ENCODE results near the gene SH2D3C. TPM values are rescaled to one million over a fixed set of nuclear protein-coding genes. Genes with fewer than 3 reads are reported as not detected.
"Not testable (repeated sequence)": the region's sequence is repeated elsewhere in the genome, so short reads cannot be mapped to it uniquely, and the experiment has no call there.

Gene SH2D3C
- total RNA-seq, 2 donors from 2014 or later: 39.3 to 39.5 TPM

DNA sequence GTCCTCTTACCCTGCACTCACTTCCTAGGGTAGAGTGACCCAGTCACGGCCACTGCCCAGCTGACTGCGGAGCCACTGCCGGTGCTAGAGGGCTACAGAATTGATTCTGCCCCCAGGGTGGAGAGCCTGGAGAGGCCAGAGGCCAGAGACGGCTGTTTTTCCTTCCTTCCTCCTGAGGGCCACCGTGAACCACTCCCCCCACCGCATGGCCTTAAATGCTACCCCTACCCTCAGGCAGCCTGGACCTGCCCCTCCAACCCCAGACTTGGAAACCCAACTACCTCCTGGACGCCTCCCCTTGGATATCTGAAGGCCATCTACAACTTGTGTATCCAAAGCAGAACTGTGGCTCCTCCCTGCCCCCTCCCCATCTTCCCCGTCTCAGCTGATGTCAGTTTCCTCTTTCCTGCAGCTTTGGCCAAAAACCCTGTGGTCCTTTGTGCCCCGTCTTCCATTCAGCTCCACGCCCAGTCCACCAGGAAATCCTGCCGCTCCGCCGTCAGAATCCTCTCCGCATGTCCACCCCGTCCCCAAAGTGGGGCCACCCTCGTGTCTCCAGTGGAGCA lies 16.3 kb downstream of the SH2D3C start:
- DNase-seq (ENCODE audit: low spot score in 2 of 2) (no peak), ATAC-seq (no peak)
- Mint-ChIP-seq H3K27ac (peak overlapping the region; percentile 78 to 88), H3K36me3 (peaks cover 0 to 22% of the 10 kb centered on the region in 2 donors), H3K9me3 (no peaks in the 10 kb centered on the region)

DNA sequence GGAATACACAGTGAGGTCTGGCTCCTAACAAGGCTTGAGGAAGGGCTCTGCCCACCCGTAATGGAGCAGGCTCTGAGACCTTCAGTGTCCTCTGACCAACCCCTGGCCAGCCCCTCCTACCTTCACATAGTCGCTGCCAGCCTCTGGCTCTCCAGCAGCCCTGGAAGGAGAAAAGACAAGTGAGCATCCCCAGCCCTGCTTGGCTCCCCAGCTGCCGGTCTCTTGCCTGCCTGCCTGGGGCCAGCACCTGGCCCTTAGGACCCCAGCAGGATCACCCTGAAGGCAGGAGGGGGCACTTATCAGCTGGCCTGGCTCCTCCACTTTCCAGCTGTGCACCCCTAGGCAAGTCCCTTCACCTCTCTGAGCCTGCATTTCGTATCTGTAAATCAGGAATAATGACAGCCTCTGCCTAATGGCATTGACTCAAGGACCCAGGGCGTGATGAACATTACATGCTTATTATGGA lies 16.9 kb downstream of the SH2D3C start:
- Mint-ChIP-seq H3K27ac (peak overlapping the region in 1 of 2 donors; percentile 78), H3K36me3 (peaks cover 0 to 15% of the 10 kb centered on the region in 2 donors), H3K9me3 (no peaks in the 10 kb centered on the region)
- ATAC-seq (no peak), DNase-seq (ENCODE audit: low spot score in 2 of 2) (no peak)

DNA sequence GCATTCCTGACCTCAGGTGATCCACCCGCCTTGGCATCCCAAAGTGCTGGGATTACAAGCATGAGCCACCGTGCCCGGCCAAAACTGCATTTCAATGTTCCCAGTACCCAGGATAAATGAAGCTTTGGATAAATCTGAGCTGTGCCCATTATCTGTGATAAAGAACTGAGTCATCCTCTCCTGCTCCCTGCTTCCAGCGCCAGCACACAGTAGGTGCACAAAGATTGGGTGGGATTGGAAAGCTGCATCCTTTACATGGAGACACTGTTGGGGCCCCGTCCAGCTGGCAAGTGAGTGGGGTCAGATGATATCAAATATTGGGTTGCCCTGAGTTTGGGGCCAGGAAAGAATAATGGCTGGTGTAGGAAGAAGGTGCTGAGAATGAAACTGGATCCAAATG lies 17.4 kb downstream of the SH2D3C start:
- Mint-ChIP-seq H3K36me3 (peaks cover 0 to 10% of the 10 kb centered on the region in 2 donors), H3K9me3 (no peaks in the 10 kb centered on the region), H3K27ac (peak overlapping the region; percentile 74 to 78)
- DNase-seq (ENCODE audit: low spot score in 2 of 2): no peak
- ATAC-seq: no peak

DNA sequence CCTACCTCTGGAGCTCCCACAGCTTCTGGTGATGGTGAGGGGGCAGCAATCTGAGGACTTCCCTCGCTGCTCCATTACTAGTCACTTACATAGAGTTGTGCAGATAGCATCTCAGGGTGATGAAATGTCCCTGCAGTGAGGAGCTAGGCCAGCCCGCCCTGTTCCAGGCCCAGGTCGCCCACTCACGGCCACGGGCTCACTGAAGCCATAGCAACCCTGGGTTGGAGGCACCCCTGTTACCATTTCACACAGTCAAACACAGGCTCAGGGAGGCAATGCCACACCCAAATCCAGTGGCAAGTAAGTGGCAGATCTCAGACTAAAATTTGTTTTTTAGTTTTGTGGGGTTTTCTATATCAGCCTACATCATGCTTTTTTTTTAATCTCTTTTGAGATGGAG lies 19.6 kb downstream of the SH2D3C start:
- ATAC-seq: no peak
- DNase-seq (ENCODE audit: low spot score in 2 of 2): no peak
- no peaks in the 10 kb centered on the region for H3K9me3 Mint-ChIP-seq
- H3K36me3 Mint-ChIP-seq: no peaks in the 10 kb centered on the region
- H3K27ac Mint-ChIP-seq: peak overlapping the region in 1 of 2 donors; percentile 62

DNA sequence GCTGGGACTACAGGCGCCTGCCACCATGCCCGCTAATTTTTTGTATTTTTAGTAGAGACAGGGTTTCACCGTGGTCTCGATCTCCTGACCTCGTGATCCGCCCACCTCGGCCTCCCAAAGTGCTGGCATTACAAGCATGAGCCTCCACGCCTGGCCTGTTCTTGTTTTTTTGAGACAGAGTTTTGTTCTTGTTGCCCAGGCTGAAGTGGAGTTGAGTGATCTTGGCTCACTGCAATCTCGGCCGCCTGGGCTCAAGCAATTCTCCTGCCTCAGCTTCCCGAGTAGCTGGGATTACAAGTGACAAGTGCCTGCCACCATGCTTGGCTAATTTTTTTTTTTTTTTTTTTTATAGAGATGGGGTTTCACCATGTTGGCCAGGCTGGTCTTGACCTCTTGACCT lies 21.7 kb downstream of the SH2D3C start:
- not testable (repeated sequence) for H3K27ac Mint-ChIP-seq; DNase-seq (ENCODE audit: low spot score in 2 of 2); ATAC-seq; H3K9me3 Mint-ChIP-seq; H3K36me3 Mint-ChIP-seq

DNA sequence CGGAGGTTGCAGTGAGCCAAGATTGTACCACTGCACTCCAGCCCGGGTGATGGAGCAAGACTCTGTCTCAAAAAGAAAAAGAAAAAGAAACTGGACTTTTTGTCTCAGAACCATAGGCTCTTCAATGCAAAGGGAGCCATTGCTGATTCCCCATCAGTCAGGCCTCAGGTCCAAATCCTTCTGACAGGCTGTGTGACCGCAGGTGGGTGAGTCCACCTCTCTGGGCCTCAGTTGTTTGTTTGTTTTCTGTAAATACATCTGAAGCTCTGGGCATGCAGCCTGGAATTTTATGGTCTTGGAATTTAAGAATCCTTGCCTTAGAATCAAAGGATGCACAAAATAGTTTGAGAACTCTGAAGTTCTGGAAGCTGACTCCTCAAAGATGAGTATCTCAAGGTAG lies 22.2 kb downstream of the SH2D3C start:
- ATAC-seq (no peak), DNase-seq (ENCODE audit: low spot score in 2 of 2) (no peak)
- Mint-ChIP-seq H3K36me3 (no peaks in the 10 kb centered on the region), H3K27ac (no peak overlapping the region), H3K9me3 (no peaks in the 10 kb centered on the region)

DNA sequence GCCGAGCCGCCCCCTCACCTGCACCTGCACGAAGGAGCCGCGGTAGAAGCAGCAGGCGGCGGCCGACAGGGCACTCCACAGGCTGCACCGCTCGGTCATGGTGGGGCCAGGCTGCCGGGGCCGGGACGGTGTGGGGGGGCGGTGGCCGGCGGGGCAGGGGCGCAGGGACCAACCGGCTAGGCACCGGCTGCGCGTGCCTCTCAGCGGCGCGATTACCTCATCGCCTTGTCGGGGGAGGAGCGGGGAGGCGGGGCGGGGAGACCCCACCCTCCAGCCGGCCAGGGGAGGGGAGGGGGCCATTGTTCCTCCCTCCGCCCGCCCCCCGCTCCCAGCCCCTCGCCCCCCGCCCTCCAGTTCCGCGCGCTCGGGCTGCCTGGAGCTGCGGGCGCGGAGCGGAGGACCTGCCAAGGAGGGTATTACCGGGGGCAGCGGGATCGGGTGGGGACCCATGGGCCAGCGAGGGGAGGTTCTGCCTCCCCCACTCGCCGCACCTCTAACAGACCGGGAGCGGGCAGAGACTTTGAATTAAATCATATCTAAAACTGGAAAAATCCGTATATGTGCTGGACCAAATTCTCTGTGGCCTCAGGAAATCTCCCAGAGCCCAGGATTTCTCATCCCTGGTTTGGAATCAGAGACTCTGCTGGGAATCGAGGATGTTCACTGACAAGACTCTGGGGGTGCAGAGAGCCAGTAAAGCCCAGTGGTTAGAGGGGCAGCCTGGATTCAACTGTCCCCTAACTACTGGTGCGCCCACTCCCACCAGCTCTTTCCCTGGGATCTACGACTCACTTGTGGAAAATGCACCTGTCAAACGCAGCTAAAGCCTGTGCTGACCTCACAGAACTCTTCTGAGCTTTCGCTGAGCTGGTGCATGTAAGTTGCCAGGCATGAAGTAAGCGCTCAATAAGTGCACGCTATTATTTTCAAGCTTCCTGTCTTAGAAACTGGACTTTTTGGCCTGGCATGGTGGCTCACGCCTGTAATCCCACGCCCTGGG lies 23.1 kb downstream of the SH2D3C start:
- Mint-ChIP-seq H3K9me3 (no peaks in the 10 kb centered on the region), H3K27ac (no peak overlapping the region), H3K36me3 (peaks cover 0 to 4% of the 10 kb centered on the region in 2 donors)
- DNase-seq (ENCODE audit: low spot score in 2 of 2) (no peak), ATAC-seq (no peak)

DNA sequence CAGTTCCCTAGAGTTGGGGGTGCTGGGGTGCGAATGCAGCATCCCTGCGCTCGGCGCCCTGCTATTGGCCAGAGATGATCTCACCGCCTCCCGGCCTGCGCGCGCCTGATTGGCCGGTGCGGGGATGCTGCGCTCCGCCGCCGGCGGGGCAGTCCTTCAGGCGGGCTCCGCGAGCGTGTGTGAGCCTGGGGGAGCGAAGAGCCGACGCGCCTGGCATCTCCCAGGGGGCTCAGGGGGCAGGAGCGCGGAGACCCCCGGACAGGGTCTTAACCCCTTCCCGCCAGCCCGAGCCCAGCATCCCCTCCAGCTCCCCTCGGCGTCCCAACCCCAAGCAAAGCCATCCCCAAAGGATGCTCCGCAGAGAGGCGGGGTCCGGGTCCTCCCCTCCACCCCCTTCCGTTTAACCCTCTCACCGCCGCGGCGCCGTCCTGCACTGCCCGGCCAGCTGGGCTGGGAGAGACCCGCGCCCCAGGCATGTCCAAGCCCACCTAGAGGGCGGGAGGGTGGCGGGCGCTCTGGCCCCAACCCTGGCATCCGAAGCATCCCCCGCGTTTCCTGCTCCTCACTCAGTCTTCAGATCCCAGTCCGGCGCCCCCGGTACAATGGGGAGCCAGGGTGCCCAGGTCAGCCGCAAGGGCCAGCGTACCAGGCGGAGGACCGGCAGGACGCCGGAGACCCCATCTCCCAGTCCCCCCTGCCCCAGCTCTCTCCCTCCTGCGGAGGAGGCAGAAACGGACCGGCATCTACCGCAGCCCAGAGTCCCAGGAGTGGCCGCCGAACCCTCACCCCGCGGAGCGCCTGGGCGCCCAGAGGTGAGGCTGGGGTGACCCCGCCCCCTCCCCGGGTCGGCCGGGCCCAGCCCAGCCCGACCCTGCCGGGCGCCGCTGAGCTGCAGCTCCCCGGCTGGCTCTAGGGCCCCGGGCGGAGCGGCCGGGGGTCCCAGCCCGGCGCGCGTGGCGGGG lies 24.1 kb downstream of the SH2D3C start:
- no peak for DNase-seq (ENCODE audit: low spot score in 2 of 2)
- no peak for ATAC-seq
- no peaks in the 10 kb centered on the region for H3K9me3 Mint-ChIP-seq
- H3K36me3 Mint-ChIP-seq: peaks cover 0 to 6% of the 10 kb centered on the region in 2 donors
- no peak overlapping the region for H3K27ac Mint-ChIP-seq

DNA sequence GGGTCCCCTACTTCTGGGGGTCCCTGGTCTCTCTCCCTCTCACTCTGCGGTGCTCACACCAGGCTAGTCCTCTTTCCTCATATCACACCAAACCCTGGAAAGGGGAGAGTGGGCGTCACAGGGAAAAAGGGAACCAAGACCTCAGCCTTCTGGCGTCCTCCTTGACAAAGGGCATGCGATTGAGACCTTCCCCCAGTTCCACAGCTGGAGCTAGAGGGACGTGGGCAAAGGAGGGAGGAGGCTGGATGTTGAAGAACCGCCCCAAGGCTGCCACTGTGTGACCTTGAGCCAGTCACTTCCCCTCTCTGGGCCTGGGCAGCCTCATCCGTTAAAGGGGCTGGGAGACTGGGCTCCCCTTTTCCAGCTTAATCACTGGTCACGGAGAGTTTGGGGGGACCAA lies 24.8 kb downstream of the SH2D3C start:
- Mint-ChIP-seq H3K9me3 (no peaks in the 10 kb centered on the region), H3K36me3 (peaks cover 0 to 6% of the 10 kb centered on the region in 2 donors), H3K27ac (no peak overlapping the region)
- ATAC-seq: no peak
- no peak for DNase-seq (ENCODE audit: low spot score in 2 of 2)

DNA sequence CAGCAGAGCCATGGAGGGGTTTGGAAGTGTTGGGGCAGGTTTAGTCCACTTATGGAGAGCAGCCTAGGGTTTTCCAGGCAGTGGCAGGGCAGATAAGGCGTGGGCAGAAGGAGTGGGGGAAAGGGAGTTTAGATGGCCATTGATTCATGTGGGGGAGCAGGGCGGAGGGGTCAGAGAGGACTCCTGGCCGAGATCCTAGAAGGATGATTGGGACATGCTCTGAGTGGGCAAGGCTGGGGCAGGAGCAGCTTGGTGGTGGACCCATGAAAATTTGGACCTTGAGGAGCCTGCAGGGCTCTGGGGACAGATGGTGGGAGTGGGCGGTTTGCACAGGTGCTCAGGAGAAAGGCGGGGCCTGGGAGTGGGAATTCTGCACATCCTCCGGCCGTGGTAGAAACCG lies 25.3 kb downstream of the SH2D3C start:
- H3K27ac Mint-ChIP-seq: no peak overlapping the region

DNA sequence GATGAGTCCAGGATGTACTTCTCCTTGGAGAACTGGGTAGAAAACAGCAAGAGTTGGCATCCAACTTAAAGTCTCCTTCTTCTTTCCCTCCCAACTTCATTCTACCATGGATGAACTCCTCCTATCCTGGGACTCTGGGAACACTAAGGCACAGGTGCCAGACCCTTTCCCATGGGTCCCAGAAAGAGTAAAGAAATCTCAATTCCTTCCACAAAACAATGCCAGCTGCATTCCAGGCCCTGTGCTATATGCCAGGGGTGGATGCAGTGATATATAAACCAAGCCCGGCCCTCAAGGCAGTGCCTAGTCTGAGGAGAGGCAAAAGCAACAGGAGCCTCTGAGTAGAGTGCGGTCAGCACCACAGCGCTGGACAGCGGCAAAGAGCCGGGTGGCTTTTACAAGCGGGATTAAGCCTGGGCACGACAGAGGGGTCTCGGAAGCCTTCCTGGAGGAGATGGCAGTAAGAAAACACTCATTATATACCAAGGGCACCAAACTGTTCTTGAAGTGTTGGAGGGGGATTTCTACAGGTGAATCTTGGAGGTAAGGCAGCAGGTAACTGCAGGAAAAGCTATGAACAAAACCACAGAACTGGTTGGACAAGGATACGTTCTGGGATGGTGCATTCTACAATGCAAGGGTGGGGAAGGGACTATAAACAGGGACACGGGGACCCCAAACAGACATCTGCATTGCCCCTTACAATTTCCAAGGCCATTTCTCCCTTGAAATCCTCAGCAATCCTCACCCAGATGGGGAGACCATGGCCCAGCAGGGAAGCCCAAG lies 27.0 kb downstream of the SH2D3C start:
- DNase-seq (ENCODE audit: low spot score in 2 of 2): no peak
- no peak overlapping the region for H3K27ac Mint-ChIP-seq
- H3K9me3 Mint-ChIP-seq: no peaks in the 10 kb centered on the region
- no peak for ATAC-seq
- peaks cover 0 to 10% of the 10 kb centered on the region in 2 donors for H3K36me3 Mint-ChIP-seq

More for the DNA sequence above, 25.3 kb downstream of the SH2D3C start:
- H3K36me3 Mint-ChIP-seq: peaks cover 0 to 6% of the 10 kb centered on the region in 2 donors
- peak in 1 of 2 donors; percentile 25 for ATAC-seq
- no peaks in the 10 kb centered on the region for H3K9me3 Mint-ChIP-seq
- no peak for DNase-seq (ENCODE audit: low spot score in 2 of 2)

DNA sequence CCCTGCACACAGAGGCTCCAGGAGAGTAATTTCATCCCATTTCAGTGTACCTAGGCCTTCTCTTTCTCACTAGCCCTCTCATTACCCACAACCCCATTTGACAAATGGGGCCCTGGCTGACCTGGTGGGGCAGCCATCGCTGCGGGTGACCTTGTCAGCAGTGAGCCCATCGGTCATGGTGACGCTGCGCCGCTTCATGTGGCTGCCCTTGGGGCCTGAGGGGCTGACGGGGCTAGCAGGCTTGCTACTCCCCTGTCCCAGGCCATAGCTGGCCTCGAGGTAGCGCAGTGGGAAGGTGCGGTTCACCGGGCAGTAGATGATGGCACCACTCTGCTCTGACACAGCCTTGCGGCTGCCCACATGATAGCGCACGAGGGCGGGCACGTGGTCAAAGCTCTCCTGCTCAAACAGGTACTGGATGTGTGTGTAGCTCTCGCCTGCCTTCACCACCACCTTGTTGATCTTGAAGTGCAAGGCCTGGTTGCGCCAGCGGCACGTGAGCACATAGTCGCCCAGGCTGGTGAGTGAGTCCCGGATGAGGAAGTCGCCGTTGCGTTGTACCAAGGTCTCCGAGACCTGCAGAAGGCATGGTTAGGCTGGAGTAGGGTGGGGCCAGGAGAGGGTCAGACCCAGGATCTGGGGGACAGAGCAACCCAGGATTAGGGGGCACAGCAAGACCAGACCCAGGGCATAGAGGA lies 29.2 kb downstream of the SH2D3C start:
- peaks cover 0 to 10% of the 10 kb centered on the region in 2 donors for H3K36me3 Mint-ChIP-seq
- no peak for DNase-seq (ENCODE audit: low spot score in 2 of 2)
- H3K27ac Mint-ChIP-seq: no peak overlapping the region
- no peaks in the 10 kb centered on the region for H3K9me3 Mint-ChIP-seq
- ATAC-seq: no peak

DNA sequence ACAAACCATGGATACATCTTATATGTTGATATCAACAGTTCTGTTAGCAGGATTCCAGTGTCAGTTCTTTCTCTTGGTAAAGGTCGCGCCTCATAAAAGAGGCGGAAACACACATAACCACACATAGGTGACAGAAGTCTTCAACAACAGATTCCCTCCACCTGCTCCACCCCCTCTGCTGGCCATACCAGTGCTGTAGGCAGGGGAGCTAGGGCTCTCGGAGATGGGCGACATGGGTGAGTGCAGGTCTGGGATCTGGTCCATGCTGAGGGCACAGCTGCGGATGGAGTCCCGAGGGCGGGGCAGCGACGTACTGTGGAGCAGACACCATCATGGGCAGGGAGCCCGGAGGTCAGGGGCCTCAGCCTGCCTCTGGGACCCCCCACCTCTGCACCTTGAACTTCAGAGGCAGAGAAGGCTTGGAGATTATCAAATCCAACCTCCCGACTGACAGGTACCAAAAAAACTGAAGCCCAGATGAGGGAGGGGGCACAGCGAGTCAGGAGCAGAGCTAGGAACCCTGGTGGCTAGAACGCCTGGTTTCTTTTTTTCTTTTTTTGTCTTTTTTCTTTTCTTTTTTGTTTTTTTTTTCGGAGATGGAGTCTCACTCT lies 31.4 kb downstream of the SH2D3C start:
- Mint-ChIP-seq H3K9me3 (no peaks in the 10 kb centered on the region), H3K27ac (peak overlapping the region; percentile 31 to 80), H3K36me3 (peaks cover 5 to 10% of the 10 kb centered on the region in 2 donors)
- ATAC-seq (peak; percentile 25 to 47), DNase-seq (ENCODE audit: low spot score in 2 of 2) (no peak)

DNA sequence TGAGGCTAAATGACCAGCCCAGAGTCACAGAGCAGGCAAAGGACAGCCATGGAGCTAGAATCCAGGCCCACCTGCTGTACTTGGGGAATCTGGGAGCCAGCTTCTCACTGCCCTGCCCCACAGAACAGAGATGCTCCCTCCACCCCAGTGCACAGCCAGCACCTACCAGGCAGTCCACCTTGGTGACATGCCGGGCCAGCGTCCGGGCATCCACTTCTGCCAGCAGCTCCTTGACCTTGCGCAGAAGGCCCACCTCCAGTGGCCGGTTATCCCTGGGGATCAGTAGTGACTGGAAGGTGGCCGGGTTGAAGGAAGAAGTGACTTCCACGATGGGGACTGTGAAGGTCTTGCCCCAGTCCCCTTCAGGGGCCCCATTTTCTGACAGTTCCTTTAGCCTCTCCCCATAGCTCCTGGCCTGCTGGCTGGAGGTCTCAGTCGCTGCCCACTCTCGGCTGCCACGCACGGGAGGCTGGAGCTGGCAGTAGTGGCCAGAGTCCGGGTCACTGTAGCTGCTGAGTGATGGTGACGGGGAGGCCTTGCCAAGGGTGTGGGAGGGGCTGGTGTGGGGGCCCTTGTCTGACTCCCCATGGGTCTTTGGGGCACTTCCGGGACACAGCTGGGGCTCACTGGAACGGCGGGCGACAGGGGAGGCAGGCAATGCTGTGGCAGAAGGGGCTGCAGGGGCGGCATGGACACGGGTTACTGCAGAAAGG lies 33.9 kb downstream of the SH2D3C start:
- Mint-ChIP-seq H3K36me3 (peaks cover 4 to 5% of the 10 kb centered on the region in 2 donors), H3K27ac (peak overlapping the region in 1 of 2 donors; percentile 56), H3K9me3 (no peaks in the 10 kb centered on the region)
- ATAC-seq (no peak), DNase-seq (ENCODE audit: low spot score in 2 of 2) (no peak)

Measured in activated naive CD4-positive, alpha-beta T cell treated with anti-CD3 and anti-CD28 coated beads, Interleukin-2, amount 50 U/mL, for 72 hours (primary cell).